ENCODE measurements around the gene PSPH.
"Not testable (repeated sequence)": the region's sequence is repeated elsewhere in the genome, so short reads cannot be mapped to it uniquely, and the experiment has no call there.

Gene PSPH

DNA sequence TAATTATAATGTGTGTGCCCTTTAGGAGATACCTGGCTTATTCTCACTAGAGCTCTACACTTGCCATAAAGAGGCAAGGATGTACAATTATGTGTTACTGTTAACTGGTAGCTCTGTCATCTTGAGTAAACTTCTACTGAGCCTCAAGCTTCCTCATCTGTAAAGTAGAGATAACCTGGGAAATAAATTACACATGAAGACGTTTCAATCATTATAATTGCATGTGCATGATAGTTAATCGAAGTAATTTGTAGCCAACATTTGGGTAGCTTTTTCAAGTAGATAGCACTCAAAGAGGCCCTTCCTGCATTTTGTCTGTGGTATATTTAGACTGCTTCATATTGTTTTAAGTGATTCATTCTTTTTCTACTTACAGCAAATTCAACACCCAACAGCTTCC lies 2.7 kb upstream of the PSPH start:
- TF ChIP-seq, protein P1, sequence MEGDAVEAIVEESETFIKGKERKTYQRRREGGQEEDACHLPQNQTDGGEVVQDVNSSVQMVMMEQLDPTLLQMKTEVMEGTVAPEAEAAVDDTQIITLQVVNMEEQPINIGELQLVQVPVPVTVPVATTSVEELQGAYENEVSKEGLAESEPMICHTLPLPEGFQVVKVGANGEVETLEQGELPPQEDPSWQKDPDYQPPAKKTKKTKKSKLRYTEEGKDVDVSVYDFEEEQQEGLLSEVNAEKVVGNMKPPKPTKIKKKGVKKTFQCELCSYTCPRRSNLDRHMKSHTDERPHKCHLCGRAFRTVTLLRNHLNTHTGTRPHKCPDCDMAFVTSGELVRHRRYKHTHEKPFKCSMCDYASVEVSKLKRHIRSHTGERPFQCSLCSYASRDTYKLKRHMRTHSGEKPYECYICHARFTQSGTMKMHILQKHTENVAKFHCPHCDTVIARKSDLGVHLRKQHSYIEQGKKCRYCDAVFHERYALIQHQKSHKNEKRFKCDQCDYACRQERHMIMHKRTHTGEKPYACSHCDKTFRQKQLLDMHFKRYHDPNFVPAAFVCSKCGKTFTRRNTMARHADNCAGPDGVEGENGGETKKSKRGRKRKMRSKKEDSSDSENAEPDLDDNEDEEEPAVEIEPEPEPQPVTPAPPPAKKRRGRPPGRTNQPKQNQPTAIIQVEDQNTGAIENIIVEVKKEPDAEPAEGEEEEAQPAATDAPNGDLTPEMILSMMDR (IDR thresholded peaks at IDR 0.05; ENCODE audit: extremely low read depth, insufficient read depth, missing control alignments): no peak
- DNase-seq (ENCODE audit: low spot score): no peak
- in situ Hi-C loops (cut with MboI; ENCODE audit: low pct_unique_long_range_greater_than_20kb, low sequenced_read_pairs, unreplicated experiment): no loop called here

DNA sequence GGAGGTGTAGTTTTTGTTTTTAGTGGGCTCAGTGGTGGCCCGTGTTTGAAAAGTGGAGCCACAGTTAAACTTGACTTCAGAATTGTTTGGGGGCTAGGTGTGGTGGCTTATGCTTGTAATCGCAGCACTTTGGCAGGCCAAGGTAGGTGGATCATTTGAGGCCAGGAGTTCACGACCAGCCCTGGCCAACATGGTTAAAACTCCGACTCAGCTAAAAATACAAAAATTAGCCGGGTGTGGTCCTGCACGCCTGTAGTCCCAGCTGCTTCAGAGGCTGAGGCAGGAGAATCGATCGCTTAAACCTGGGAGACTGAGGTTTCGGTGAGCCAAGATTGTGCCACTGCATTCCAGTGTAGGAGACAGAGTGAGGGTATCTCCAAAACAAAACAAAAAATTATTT lies 2.1 kb upstream of the PSPH start:
- TF ChIP-seq, protein P1 (IDR thresholded peaks at IDR 0.05; ENCODE audit: extremely low read depth, insufficient read depth, missing control alignments): no peak
- in situ Hi-C loops (cut with MboI; ENCODE audit: low pct_unique_long_range_greater_than_20kb, low sequenced_read_pairs, unreplicated experiment): no loop called here
- DNase-seq (ENCODE audit: low spot score): no peak

DNA sequence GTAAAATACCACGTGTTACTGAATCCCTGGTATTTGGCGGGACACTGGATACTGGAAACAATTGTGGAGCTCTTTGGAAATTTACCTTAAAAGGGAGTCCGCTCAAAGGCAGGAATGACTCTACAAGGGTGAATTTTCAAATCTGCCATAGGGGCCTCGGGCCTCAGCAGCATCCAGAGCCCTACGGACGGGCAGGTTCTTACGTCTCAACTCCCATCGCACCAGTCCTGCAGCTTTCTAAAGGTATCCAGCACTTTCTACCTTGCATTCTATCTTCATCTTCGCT lies 248 bp downstream of the PSPH start:
- in situ Hi-C loops (cut with MboI; ENCODE audit: low pct_unique_long_range_greater_than_20kb, low sequenced_read_pairs, unreplicated experiment): no loop called here
- TF ChIP-seq, protein P1 (IDR thresholded peaks at IDR 0.05; ENCODE audit: extremely low read depth, insufficient read depth, missing control alignments): no peak
- no peak for DNase-seq (ENCODE audit: low spot score)

DNA sequence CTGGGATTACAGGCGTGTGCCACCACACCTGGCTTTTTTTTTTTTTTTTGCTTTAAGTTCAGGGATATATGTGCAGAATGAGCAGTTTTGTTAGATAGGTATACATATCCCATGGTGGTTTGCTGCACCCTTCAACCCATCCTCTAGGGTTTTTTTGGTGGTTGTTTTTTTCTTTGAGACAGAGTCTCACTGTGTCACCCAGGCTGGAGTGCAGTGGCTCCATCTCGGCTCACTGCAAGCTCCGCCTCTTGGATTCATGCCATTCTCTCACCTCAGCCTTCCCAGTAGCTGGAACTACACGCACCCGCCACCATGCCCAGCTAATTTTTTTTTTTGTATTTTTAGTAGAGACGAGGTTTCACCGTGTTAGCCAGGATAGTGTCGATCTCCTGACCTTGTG lies 2.5 kb downstream of the PSPH start:
- DNase-seq (ENCODE audit: low spot score); in situ Hi-C loops (cut with MboI; ENCODE audit: low pct_unique_long_range_greater_than_20kb, low sequenced_read_pairs, unreplicated experiment): not testable (repeated sequence)

DNA sequence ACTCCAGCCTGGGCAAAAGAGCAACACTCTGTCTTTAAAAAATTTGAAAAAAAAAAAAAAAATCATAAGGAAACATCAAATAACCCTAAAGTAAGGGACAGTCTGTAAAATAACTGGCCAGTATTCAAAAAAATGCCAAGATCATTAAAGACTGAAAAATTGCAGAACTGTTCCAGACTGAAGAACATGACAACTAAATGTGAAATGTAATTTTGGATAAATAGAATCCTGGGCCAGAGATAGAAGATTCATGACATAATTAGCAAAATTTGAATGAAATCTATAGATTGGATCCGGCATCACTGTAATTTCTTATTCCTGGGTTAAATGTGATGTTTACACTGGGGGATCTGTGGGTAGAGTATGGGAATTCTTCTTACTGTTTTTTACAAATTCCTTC lies 3.0 kb downstream of the PSPH start:
- in situ Hi-C loops (cut with MboI; ENCODE audit: low pct_unique_long_range_greater_than_20kb, low sequenced_read_pairs, unreplicated experiment): no loop called here
- TF ChIP-seq, protein P1 (IDR thresholded peaks at IDR 0.05; ENCODE audit: extremely low read depth, insufficient read depth, missing control alignments): no peak
- no peak for DNase-seq (ENCODE audit: low spot score)

DNA sequence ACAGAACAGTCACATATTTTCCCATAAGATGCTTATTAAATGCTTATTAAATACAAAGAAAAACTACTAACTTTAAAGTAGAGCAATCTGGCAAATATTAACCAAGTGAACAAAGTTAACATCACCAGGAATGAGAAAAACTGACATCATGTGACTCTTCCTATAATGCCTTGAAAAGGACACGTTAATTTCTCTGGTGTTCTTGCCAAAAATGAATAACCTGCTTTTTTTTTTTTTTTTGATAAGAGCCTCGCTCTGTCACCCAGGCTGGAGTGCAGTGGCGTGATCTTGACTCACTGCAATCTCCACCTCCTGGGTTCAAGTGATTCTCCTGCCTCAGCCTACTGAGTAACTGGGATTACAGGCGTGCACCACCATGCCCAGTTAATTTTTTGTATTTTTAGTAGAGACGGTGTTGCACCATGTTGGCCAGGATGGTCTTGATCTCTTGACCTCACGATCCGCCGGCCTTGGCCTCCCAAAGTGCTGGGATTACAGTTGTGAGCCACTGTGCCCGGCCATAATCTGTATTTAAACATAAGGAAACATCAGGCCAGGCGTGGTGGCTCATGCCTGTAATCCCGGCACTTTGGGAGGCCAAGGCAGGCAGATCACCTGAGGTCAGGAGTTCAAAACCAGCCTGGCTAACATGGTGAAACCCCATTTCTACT lies 3.7 kb downstream of the PSPH start:
- DNase-seq (ENCODE audit: low spot score); in situ Hi-C loops (cut with MboI; ENCODE audit: low pct_unique_long_range_greater_than_20kb, low sequenced_read_pairs, unreplicated experiment): not testable (repeated sequence)

DNA sequence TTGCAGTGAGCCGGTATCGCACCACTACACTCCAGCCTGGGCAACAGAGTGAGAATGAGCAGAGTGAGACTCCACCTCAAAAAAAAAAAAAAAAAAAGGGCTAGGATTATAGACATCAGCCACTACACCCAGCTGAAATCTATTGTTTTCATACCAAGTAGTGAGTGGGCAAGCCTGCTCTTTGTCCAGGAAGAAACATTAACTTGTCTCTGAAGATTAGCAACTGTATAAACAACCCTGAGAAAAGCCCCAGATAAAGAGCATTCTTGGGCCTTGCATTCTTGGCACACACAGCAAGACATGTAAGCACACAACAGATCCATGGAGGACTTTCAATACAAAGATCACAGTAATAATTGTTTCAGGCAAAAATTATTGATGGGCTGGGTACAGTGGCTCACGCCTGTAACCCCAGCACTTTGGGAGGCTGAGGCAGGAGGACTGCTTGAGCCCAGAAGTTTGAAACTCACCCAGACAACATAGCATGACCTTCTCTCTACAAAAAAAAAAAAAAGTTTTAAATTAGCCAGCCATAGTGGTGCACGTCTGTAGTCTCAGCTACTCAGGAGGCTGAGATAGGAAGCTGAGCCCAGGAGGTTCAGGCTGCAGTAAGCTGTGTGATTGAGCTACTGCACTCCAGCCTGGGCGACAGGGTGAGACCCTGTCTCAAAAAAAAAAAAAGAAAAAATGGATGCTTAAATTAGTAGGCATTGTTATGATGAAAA lies 4.4 kb downstream of the PSPH start:
- TF ChIP-seq, protein P1 (IDR thresholded peaks at IDR 0.05; ENCODE audit: extremely low read depth, insufficient read depth, missing control alignments): no peak
- in situ Hi-C loops (cut with MboI; ENCODE audit: low pct_unique_long_range_greater_than_20kb, low sequenced_read_pairs, unreplicated experiment): no loop called here
- DNase-seq (ENCODE audit: low spot score): no peak

DNA sequence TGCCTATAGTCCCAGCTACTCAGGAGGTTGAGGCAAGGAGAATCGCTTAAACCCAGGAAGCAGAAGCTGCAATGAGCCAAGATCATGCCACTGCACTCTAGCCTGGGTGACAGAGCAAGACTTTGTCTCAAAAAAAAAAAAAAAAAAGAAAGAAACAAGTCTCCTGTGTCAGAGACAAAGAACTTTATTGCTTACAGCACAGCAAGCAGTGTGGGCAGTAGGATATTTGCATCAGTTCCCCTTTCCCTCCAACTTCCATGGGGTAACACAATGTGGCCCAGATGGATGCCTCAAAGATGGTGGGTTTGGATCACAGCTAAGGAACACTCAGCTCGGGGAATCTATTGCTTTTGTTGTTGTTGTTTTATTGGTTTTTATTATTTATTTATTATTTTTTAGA lies 5.5 kb downstream of the PSPH start:
- in situ Hi-C loops (cut with MboI; ENCODE audit: low pct_unique_long_range_greater_than_20kb, low sequenced_read_pairs, unreplicated experiment); DNase-seq (ENCODE audit: low spot score): not testable (repeated sequence)

Measured in GM13977 (cell line).